ENCODE data around the gene MACROH2A1. TPM values are rescaled to one million over a fixed set of nuclear protein-coding genes. Genes with fewer than 3 reads are reported as not detected.

MACROH2A1 gene
- total RNA-seq, 1 experiment from 2014 or later: 236 TPM

DNA sequence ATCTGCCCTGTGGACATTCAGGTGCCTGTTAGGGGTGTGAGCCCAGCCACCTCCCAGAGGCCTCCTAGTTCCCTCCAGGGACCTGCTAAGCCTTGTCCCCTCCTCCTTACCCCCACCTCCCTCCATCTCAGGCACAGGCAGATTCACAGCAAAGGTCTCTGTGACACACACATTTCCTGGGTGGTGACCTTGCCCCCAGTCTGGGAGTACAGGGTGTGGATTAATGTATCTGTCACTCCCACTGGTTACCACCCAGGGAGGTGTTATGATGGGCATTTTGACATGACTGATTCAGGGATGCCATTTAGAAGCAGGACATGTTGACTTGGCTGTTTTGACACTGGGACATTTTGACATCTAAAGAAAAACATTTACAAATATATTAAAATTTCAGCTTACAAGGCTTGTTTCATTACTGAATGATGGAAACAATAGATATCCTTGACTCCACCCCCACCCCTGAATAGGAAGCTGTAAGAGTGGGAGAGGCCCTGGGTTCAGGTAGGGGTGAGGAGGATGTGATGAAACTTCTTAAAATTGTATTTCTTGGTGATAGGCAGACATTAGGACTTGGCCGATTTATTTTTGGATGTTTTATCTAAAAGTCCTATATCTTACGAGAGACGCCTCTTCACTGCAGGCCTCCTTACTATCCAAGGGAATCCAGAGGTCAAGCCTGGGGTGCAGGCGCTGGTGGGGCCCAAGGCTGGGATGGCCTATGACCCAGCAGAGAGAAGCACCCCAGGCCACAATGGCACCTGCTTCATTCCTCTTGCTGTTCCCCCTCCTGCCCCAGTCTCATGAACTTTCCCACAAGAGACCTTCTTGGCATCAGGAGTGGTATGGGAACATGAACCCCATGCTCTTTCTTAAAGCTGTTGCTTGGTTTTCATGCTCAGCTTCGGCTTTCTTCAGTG is 101.9 kb downstream of the MACROH2A1 start:
- H3K4me3 Mint-ChIP-seq (ENCODE audit: unreplicated experiment): no peak overlapping the region
- no peaks in the 10 kb centered on the region for H3K4me1 Mint-ChIP-seq (ENCODE audit: low read depth, unreplicated experiment)
- H3K9me3 Mint-ChIP-seq (ENCODE audit: unreplicated experiment): no peaks in the 10 kb centered on the region
- Histone ChIP-seq H3K4me1 (no peaks in the 10 kb centered on the region), H3K4me3 (ENCODE audit: low read depth, low read length) (no peak overlapping the region), H3K36me3 (ENCODE audit: control insufficient read depth, insufficient read depth, low read length) (no peaks in the 10 kb centered on the region), H3K27me3 (replicated peaks; ENCODE audit: control insufficient read depth, insufficient read depth, low read length) (no peaks in the 10 kb centered on the region), H3K9me3 (no peaks in the 10 kb centered on the region)
- POLR2A ChIA-PET: interaction anchor here (1.0 kb wide), 1 partner anchor 34 kb away, joined by 3 read pairs; no protein-coding TSS in a partner anchor
- H3K27me3 Mint-ChIP-seq (ENCODE audit: insufficient read depth, unreplicated experiment): no peaks in the 10 kb centered on the region
- H3K36me3 Mint-ChIP-seq (ENCODE audit: insufficient read depth, unreplicated experiment): no peaks in the 10 kb centered on the region
- CTCF ChIA-PET: no interaction called here
- DNase-seq: no peak
- intact Hi-C loops (cut with micrococcal nuclease; ENCODE audit: unreplicated experiment): no loop called here
- TF ChIP-seq CTCF (IDR thresholded peaks at IDR 0.05; ENCODE audit: insufficient read depth in 1 of 2, low read depth in 1 of 2, low read length in 1 of 2, severe bottlenecking in 1 of 2, unreplicated experiment in 1 of 2): no peak
- no TSS peak for BruUV-seq (replicated peaks)
- no peak overlapping the region for H3K27ac Mint-ChIP-seq (ENCODE audit: unreplicated experiment)

GRCh38 chr5:135295852-135296251 is 103.2 kb downstream of the MACROH2A1 start:
- Histone ChIP-seq H3K9me3 (no peaks in the 10 kb centered on the region), H3K36me3 (ENCODE audit: control insufficient read depth, insufficient read depth, low read length) (no peaks in the 10 kb centered on the region), H3K27me3 (replicated peaks; ENCODE audit: control insufficient read depth, insufficient read depth, low read length) (no peaks in the 10 kb centered on the region), H3K4me3 (ENCODE audit: low read depth, low read length) (no peak overlapping the region), H3K4me1 (no peaks in the 10 kb centered on the region)
- DNase-seq: no peak
- no peaks in the 10 kb centered on the region for H3K27me3 Mint-ChIP-seq (ENCODE audit: insufficient read depth, unreplicated experiment)
- POLR2A ChIA-PET: no interaction called here
- no peak for TF ChIP-seq CTCF (IDR thresholded peaks at IDR 0.05; ENCODE audit: insufficient read depth in 1 of 2, low read depth in 1 of 2, low read length in 1 of 2, severe bottlenecking in 1 of 2, unreplicated experiment in 1 of 2)
- intact Hi-C loops (cut with micrococcal nuclease; ENCODE audit: unreplicated experiment): no loop called here
- H3K9me3 Mint-ChIP-seq (ENCODE audit: unreplicated experiment): no peaks in the 10 kb centered on the region
- no TSS peak for BruUV-seq (replicated peaks)
- no peak overlapping the region for H3K27ac Mint-ChIP-seq (ENCODE audit: unreplicated experiment)
- H3K4me3 Mint-ChIP-seq (ENCODE audit: unreplicated experiment): no peak overlapping the region
- no peaks in the 10 kb centered on the region for H3K4me1 Mint-ChIP-seq (ENCODE audit: low read depth, unreplicated experiment)
- CTCF ChIA-PET: no interaction called here
- H3K36me3 Mint-ChIP-seq (ENCODE audit: insufficient read depth, unreplicated experiment): no peaks in the 10 kb centered on the region

- no peak for DNase-seq
- Histone ChIP-seq H3K4me1 (no peaks in the 10 kb centered on the region), H3K9me3 (no peaks in the 10 kb centered on the region), H3K36me3 (ENCODE audit: control insufficient read depth, insufficient read depth, low read length) (no peaks in the 10 kb centered on the region), H3K4me3 (ENCODE audit: low read depth, low read length) (no peak overlapping the region), H3K27me3 (replicated peaks; ENCODE audit: control insufficient read depth, insufficient read depth, low read length) (no peaks in the 10 kb centered on the region)
- no peak for TF ChIP-seq CTCF (IDR thresholded peaks at IDR 0.05; ENCODE audit: insufficient read depth in 1 of 2, low read depth in 1 of 2, low read length in 1 of 2, severe bottlenecking in 1 of 2, unreplicated experiment in 1 of 2)
- ChIA-PET CTCF (no interaction called here), POLR2A (no interaction called here)
- BruUV-seq (replicated peaks): no TSS peak
- Mint-ChIP-seq H3K9me3 (ENCODE audit: unreplicated experiment) (no peaks in the 10 kb centered on the region), H3K4me1 (ENCODE audit: low read depth, unreplicated experiment) (no peaks in the 10 kb centered on the region), H3K27ac (ENCODE audit: unreplicated experiment) (no peak overlapping the region), H3K36me3 (ENCODE audit: insufficient read depth, unreplicated experiment) (no peaks in the 10 kb centered on the region), H3K4me3 (ENCODE audit: unreplicated experiment) (no peak overlapping the region), H3K27me3 (ENCODE audit: insufficient read depth, unreplicated experiment) (no peaks in the 10 kb centered on the region)
- intact Hi-C loops (cut with micrococcal nuclease; ENCODE audit: unreplicated experiment): no loop called here
These were observed 104.2 kb downstream of the MACROH2A1 start for GRCh38 chr5:135294793-135295192.

Data from Caco-2 (cell line).